GM18873 (cell line): ENCODE results near the gene ADIG.

ENCODE experiments used
- ATAC-seq: cut with Tn5 transposase; IDR thresholded peaks from one replicate; pipeline ENCODE4 v1.9.1; 2021; ENCODE audit warnings: mild to moderate bottlenecking, moderate library complexity, moderate number of reproducible peaks; ENCODE audit not compliant: unreplicated experiment, low FRiP score

Gene ADIG

DNA sequence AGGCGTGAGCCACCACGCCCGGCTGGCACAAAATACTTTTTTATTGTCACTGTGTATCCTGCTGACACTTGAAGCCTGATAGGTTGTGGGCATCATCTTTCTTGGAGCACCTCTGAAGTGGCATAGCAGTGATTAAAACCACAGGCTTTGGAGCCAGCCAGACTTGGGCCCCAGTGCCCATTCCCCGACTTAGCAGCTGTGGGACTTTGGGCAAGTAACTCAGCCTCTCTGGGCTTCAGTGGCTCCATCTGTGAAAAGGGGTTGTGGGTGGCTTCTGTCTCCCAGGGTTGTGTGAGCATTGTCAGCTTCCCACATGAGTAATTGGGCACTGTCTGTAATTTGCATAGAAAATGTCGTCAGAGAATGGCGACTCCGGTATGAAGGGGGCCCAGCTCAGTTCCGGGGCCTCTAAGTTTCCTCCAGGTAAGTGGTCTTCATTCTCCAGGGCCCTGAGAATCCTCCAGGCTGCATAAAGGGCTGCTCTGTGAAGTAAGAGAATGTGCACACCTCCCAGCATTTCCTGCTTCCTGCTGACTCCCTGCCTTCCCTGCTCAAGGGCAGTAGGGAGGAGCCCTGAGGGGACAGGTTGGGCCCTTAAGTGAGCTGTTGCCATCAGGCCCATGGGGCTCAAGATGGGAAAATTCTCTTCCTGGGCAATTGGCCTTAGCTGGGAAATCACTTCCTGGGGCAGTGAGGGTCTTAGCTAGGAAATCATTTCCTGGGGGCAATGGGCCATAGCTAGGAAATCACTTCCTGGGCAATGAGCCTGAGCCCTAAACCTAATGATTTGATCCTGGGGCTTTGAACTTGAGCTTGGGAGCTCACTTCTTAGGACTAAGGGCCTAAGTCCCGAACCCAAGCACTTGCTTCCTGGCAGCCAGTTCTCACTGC, 47.8 kb downstream of the ADIG start:
- ATAC-seq, result no peak

- no peak for ATAC-seq
Observed at GRCh38 chr20:38629979-38630378, 49.0 kb downstream of the ADIG start.

GRCh38 chr20:38630727-38631126, 49.7 kb downstream of the ADIG start:
- no peak for ATAC-seq

GRCh38 chr20:38631155-38632022, 50.4 kb downstream of the ADIG start:
- no peak for ATAC-seq

DNA sequence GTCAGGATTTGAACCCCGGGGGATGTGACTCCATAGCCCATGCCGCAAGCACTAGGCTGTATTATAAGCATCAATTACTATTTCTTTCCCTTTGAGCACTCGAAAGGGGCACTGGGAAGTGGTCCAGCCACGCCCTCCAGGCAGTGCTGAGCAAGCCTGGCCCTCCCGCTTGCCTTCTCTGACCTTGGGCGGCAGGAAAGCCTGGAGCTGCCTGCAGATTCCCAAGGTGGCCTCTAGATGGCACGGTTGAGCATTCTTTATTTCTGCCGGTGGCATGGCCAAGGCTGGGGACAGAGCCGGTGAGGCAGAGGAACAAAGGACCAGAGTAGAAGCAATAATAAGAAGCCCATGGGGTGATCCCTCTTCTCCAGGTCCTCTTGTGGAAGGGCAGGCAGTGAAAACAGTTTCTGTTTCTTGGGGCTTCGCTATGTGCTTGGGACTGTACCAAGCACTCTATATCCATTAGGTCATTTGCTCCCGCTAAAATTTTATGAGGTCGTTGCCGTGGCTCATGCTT, 52.6 kb downstream of the ADIG start:
- no peak for ATAC-seq

- no peak for ATAC-seq
Observed at GRCh38 chr20:38635721-38636288, 54.8 kb downstream of the ADIG start.
